NCI-H526 treated with DMSO at 0.1 percent for 48 hours (cell line): Measurements from ENCODE around the gene AGTPBP1.

Source experiments
- DNase-seq: peaks from one replicate; lab custom pipeline; 2025; lab: John Stamatoyannopoulos, UW

AGTPBP1 gene

GRCh38 chr9:85717220-85717619, 24.5 kb downstream of the AGTPBP1 start:
- no peak for DNase-seq

- no peak for DNase-seq
Observed at GRCh38 chr9:85716031-85716877, 25.5 kb downstream of the AGTPBP1 start.

- DNase-seq = no peak
Observed at GRCh38 chr9:85715587-85715986, 26.2 kb downstream of the AGTPBP1 start.

DNA sequence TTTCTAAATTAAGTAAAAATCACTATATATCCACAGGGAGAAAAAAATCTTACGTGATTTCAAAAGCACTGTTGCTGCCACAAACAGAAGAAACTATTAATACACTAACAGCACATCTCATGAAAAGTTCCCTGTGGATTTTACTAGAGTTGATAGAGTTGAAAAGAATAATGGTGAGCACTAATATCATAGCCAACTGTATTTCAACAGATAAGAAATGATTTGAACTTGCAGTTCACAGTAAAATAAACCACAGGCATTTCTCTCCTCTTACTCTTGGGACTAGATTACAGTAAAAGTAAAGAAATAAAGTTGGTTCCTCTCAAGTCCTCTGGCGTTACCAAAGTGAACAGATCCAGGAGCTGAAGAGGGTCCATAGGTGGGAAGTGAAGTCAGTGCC, 27.9 kb downstream of the AGTPBP1 start:
- no peak for DNase-seq

GRCh38 chr9:85704744-85705143, 37.0 kb downstream of the AGTPBP1 start:
- no peak for DNase-seq

DNA sequence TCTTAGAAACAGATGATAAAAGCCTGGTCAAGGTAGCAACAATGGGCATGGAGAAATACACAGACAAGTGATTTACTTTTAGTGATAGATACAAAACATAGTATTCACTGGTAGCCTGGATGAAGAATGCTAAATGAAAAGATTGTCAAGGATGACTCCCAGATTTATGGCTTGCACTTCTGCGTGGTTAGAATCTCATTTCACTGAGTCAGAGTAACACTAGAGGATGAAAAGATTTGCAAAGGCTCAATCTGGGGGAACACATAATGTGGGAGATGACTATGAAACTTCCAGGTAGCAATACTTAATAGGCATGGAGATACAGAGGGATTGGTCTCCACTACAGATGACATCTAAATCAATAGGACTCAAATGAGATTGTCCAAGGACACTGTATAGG, 38.4 kb downstream of the AGTPBP1 start:
- DNase-seq = no peak

DNA sequence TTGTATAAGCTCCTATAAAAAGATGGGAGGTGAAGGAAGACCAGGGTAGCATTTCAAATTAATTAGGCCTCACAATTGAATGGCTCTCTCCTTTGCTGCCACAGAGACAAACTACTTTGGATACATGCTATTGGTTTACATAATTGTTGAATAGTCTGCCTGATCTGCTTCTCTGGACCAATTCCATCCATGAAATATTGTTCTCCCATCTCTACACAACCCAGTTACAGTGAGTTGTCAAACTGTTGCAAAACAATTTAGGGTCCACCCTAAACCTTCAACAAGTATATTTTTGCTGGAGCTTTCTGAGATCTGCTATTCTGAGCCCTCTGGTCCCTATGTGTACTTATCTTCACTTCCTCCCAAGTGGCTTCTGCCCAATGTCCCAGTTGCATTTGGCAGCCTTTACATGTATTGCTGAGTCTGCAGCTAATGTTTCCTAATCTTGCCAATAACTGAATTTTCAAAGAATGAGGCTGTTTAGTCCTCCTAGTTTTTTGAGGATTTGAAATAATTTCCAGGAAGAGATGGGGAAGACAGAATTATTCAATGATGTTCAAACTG, 38.9 kb downstream of the AGTPBP1 start:
- DNase-seq = no peak

DNA sequence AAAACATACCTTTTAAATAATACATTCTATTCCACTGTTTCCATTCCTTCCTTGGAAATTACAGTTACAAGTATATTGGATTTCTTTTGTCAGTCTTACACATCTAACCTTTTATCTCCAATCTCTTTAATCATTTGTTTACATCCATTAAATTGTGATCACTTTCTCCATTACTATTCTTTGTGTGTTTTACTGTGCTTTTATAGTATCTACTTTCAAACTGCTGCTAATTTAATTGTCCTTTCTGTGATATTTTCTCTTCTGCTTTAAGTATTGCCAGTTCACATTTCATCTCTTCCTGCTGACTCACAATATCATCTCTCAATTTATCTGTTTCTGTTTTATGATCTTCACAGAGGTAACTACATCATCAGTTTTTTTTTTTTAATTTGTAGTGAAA, 39.6 kb downstream of the AGTPBP1 start:
- DNase-seq = no peak

DNA sequence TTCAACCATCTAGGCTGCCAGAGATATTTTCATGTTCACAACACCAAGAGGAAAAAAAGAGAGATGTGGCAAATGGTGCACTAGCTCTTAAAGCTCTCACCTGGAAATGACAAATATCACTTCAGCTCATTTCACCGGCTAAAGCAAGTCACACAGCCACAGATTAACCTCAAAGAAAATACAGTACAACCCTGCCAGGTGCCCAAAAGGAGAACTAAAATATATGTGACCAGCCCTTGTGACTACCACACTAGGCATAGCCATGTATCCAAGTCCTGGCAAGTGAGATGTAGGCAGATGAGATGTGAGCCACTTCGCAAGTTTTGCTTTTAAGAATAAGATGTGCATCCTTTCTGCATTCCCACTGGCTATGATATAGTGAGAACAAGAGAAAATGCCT, 41.4 kb downstream of the AGTPBP1 start:
- no peak for DNase-seq

- no peak for DNase-seq
Observed at GRCh38 chr9:85688361-85688760, 53.4 kb downstream of the AGTPBP1 start.

- DNase-seq = no peak
Observed at GRCh38 chr9:85685081-85685480, 56.7 kb downstream of the AGTPBP1 start.

DNA sequence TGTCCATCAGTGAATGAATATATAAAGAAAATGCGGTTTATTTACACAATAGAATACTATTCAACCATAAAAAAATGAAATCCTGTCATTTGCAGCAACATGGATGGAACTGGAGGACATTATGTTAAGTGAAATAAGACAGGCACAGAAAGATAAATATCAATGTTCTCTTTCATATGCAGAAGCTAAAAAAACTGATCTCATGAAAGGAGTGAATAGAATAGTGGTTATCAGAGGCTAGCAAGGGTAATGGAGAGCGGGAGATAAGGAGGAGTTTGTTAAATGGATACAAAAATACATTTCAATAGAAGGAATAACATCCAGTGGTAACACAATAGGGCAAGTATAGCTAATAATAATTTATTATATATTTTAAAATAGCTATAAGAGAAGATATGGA, 65.0 kb downstream of the AGTPBP1 start:
- DNase-seq = no peak

- DNase-seq = no peak
Observed at GRCh38 chr9:85667374-85667773, 74.4 kb downstream of the AGTPBP1 start.

GRCh38 chr9:85666086-85666485, 75.7 kb downstream of the AGTPBP1 start:
- no peak for DNase-seq

DNA sequence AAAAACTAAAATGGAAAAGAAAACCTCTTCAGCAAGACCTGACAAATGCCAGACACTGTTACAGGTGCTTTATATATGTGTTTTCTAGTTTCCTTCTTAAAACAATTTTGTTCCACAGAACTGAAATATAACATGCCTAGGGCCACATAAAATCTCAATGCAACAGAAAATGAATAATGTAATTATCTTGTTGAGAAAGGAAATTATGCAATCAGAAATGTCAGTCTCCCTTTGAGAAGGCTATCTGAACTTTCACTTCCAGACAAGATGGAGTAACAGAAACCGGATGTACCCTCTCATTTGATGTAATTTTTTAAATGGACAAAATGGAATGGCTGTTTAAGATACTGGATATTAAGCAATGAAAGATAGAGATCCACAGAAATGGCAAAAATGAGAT, 79.2 kb downstream of the AGTPBP1 start:
- DNase-seq = no peak

DNA sequence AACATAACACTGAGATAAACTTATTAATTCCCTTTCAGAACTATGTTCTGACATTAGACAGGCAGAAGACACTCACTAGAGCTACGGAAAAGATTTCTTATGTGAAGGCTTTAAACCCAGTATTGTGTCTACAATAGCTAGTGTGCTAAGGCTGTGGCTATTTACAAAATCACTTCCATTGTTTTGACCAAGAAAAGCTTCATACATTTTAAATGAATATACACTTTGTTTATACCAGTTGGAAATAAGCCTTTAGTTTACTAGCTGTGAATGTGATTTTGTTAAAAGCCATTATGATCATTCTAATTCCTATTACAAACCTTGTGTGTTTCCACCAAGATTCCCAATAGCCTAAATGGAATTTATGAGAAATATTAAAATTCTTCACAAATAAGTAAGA, 83.0 kb downstream of the AGTPBP1 start:
- DNase-seq = no peak

DNA sequence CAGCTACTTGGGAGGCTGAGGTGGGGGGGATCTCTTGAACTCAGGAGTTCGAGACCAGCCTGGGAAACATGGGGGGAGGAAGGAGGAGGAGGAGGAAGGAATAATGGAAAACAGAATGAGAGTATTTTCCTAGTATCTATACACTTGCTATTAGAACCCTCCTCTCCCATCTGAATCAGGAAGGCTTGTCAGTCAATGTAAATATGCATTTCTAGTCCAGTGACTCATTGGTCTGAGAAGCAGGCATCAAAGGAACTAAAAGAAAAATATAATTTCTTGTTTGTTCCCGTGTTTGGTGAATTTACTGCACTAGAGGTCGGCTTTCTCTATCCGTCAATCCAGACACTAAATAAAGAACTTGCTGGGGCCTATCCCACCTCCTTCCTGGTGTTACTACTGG, 88.6 kb downstream of the AGTPBP1 start:
- no peak for DNase-seq

- no peak for DNase-seq
Observed at GRCh38 chr9:85647571-85647970, 94.2 kb downstream of the AGTPBP1 start.

GRCh38 chr9:85645909-85646627, 95.7 kb downstream of the AGTPBP1 start:
- DNase-seq = no peak

DNA sequence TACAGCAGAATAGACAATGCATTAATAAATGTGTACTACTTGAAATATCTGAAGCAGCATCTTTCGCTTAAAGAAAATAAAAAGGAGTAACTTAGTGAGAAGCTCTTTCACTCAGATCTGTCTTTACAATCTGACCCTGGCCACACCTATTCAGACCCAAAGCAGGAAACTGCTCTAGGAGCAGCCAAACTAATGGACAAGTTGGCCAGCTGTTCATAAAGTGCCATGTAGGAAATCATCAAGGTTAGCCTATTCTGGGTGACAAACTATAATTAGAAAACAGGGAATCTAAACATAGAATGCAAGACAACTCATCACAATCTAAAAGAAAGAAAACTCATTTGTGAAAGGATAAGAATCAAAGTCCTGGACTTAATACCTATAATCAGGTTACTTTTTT, 101.3 kb downstream of the AGTPBP1 start:
- no peak for DNase-seq

GRCh38 chr9:85639675-85640186, 102.0 kb downstream of the AGTPBP1 start:
- no peak for DNase-seq

GRCh38 chr9:85631809-85632208, 109.9 kb downstream of the AGTPBP1 start:
- no peak for DNase-seq

DNA sequence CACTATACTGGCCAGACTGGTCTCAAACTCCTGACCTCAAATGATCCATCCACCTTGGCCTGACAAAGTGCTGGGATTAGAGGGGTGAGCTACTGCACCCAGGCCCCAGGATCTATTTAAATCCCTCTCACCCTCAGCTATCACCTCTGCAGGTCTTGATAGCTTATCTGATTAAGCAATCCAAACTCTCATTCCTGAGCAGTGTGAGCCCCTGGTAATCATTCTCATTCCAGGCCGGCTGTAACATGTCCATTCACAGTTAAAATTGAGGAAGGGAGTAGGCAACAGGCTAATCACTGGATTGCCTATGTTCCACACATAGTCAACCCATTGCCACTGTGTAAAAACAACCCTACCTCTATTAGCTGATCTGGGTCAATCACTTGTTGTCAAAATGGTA, 111.1 kb downstream of the AGTPBP1 start:
- no peak for DNase-seq
